Prostate gland (tissue), 2 donors: ENCODE measurements around the gene CALHM6.

Experiments
- POLR2A ChIP-seq: fragments of 450-650 bp; IDR thresholded peaks from one replicate; pipeline ENCODE4 v1.6.1; 2016; ENCODE audit warnings: antibody characterized with exemption, mild to moderate bottlenecking
- POLR2AphosphoS5 ChIP-seq: sonication (generic); formaldehyde crosslinking; IDR thresholded peaks from one replicate; pipeline ENCODE4 v1.6.1; 2017; ENCODE audit warnings: antibody characterized with exemption
- TF ChIP-seq, protein P1 (sequence below), 4 experiments: fragments of 200-600 bp in 2 of 4; fragments of 450-650 bp in 2 of 4; sonication (generic) in 2 of 4; IDR thresholded peaks; 1 replicate in 3 of 4; 2 replicates in 1 of 4; pipeline ENCODE4 v1.5.1; 2016 to 2019; ENCODE audit warnings: antibody characterized with exemption in 4 of 4, mild to moderate bottlenecking in 2 of 4, moderate library complexity in 2 of 4

GRCh38 chr6:116468293-116468692 lies 7.1 kb downstream of the CALHM6 start:
- TF ChIP-seq POLR2A (no peak), POLR2AphosphoS5 (no peak)
- TF ChIP-seq, protein P1, sequence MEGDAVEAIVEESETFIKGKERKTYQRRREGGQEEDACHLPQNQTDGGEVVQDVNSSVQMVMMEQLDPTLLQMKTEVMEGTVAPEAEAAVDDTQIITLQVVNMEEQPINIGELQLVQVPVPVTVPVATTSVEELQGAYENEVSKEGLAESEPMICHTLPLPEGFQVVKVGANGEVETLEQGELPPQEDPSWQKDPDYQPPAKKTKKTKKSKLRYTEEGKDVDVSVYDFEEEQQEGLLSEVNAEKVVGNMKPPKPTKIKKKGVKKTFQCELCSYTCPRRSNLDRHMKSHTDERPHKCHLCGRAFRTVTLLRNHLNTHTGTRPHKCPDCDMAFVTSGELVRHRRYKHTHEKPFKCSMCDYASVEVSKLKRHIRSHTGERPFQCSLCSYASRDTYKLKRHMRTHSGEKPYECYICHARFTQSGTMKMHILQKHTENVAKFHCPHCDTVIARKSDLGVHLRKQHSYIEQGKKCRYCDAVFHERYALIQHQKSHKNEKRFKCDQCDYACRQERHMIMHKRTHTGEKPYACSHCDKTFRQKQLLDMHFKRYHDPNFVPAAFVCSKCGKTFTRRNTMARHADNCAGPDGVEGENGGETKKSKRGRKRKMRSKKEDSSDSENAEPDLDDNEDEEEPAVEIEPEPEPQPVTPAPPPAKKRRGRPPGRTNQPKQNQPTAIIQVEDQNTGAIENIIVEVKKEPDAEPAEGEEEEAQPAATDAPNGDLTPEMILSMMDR (IDR thresholded peaks at IDR 0.05), result no peak
